ENCODE measurements around the gene SPEG. TPM values are rescaled to one million over a fixed set of nuclear protein-coding genes. Genes with fewer than 3 reads are reported as not detected.
A peak's percentile ranks its signal among the peaks of the same experiment; 100 is the strongest.

Gene SPEG
- total RNA-seq, 6 donors from 2014 or later, result 2.3 to 8.9 (median 4.9) TPM

DNA sequence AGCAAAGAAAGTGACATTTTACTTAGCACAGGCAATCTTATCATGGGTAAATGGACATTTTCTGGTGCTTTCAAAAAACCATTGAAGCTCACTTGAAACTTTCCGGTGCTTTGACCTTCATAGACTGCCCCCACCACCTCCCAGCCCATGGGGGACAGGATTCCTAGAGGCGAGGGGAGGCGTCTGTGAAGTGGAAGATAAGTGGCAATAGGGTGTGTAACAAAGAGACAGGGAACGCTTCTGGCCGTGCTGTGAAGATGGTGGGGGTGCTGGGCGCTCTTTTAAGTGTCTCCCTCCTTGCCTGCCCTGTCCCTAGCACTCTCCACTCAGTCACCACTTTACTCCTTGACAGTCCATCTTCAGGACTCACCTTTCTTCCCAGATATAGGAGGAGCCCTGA lies 40.6 kb downstream of the SPEG start:
- Histone ChIP-seq H3K27ac (no peak overlapping the region), H3K27me3 (peaks cover 0 to 4% (median 0%) of the 10 kb centered on the region in 4 donors), H3K4me3 (no peak overlapping the region), H3K36me3 (no peaks in the 10 kb centered on the region), H3K9me3 (no peaks in the 10 kb centered on the region), H3K4me1 (peaks cover 0 to 5% (median 2%) of the 10 kb centered on the region in 4 donors)
- TF ChIP-seq POLR2A (IDR thresholded peaks at IDR 0.05) (no peak), EP300 (IDR thresholded peaks at IDR 0.05) (no peak), POLR2AphosphoS5 (IDR thresholded peaks at IDR 0.05) (no peak), CTCF (IDR thresholded peaks at IDR 0.05) (no peak)
- ATAC-seq (ENCODE audit: low FRiP score in 2 of 2) (no peak), DNase-seq (no peak)
- 43 to 56% methylated on average over 6 of the region's 6 CpGs for WGBS, 2 donors

DNA sequence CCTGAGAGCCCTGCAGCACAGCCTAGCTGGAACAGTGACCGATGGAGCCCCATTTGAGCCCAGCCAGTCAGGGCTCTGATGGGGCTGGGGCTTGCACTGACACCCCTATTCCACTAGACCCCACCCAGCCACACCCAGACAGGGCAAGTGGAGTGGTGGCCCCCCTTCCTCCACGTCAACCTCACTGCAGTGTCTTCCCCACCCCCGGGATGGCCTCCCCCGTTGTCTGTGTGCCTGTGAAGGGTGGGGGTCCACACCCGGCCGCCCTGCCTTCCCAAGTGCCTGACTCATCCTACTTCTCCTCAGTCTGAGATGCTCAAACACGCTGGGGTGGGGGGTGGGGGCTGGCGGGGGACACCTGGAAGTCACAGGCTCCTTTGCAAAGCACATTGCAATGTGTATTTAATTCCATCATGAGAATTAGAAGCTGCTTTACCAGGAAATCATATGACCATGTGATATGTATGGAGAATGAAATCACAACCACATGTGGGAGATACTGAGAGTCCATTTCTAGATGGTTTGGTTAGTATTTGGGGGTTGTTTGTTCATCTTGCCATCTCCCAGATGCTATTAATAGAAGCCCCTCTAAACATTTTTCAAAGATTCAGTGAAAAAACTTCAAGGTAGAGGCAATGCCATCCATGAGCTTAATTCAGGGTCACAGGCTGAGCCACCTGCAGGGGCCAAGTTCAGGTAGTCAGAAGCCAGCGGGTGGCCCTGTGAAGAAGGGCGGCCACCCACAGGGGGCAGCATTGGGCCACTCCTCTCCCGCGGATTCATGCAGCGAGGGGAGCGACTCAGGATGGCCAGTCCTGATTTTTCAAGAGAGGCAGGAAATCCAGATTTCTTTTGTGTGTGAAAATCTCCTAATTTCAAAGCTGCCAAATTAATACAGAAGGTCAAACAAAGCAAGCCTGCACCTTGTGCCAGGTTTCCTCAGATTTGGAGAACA lies 41.3 kb downstream of the SPEG start:
- ATAC-seq (ENCODE audit: low FRiP score in 2 of 2), result peak in 1 of 2 donors; percentile 75
- 35 to 38% methylated on average over 13 to 14 of the region's 14 CpGs for WGBS, 2 donors
- H3K36me3 ChIP-seq, result no peaks in the 10 kb centered on the region
- peak; percentile 72 to 88 for DNase-seq
- H3K27me3 ChIP-seq, result peaks cover 0 to 4% (median 0%) of the 10 kb centered on the region in 4 donors
- peaks cover 0 to 5% (median 2%) of the 10 kb centered on the region in 4 donors for H3K4me1 ChIP-seq
- no peak overlapping the region for H3K27ac ChIP-seq
- no peaks in the 10 kb centered on the region for H3K9me3 ChIP-seq
- no peak overlapping the region for H3K4me3 ChIP-seq
- no peak for TF ChIP-seq EP300 (IDR thresholded peaks at IDR 0.05)
- TF ChIP-seq POLR2A (IDR thresholded peaks at IDR 0.05), result no peak
- TF ChIP-seq CTCF (IDR thresholded peaks at IDR 0.05), result peak; percentile 65 to 86 (median 70)

DNA sequence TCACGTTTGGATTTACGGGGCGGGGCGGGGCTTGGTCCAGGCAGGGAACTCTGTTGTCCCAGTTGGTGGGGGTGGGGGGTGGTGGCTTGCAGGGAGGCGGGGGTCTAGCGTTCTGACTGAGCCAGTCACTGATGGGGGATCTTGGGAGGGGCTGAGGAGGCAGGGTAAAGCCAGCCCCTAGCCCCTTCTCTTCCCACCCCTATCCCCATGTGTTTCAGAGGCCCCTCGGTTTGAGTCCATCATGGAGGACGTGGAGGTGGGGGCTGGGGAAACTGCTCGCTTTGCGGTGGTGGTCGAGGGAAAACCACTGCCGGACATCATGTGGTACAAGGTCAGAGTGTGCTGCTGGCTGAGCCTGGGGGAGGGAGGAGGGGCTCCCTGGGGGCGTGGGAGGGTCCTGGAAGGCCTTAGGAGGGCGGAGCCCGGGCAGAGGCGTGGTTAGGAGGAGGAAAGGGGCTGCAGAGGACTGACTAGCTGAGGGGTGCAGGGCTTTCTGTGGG lies 42.1 kb downstream of the SPEG start:
- Histone ChIP-seq H3K27ac (no peak overlapping the region), H3K4me3 (no peak overlapping the region), H3K4me1 (peaks cover 0 to 5% (median 2%) of the 10 kb centered on the region in 4 donors), H3K9me3 (no peaks in the 10 kb centered on the region), H3K36me3 (no peaks in the 10 kb centered on the region), H3K27me3 (peaks cover 0 to 4% (median 0%) of the 10 kb centered on the region in 4 donors)
- 14 to 38% methylated on average over 3 to 16 of the region's 16 CpGs for WGBS, 2 donors
- TF ChIP-seq EP300 (IDR thresholded peaks at IDR 0.05) (no peak), POLR2AphosphoS5 (IDR thresholded peaks at IDR 0.05) (no peak), CTCF (IDR thresholded peaks at IDR 0.05) (no peak), POLR2A (IDR thresholded peaks at IDR 0.05) (no peak)
- ATAC-seq (ENCODE audit: low FRiP score in 2 of 2) (no peak), DNase-seq (no peak)

- H3K4me1 ChIP-seq, result peaks cover 0 to 5% (median 2%) of the 10 kb centered on the region in 4 donors
- no peaks in the 10 kb centered on the region for H3K36me3 ChIP-seq
- DNase-seq (no peak), ATAC-seq (ENCODE audit: low FRiP score in 2 of 2) (no peak)
- peaks cover 0 to 4% (median 0%) of the 10 kb centered on the region in 4 donors for H3K27me3 ChIP-seq
- H3K4me3 ChIP-seq, result no peak overlapping the region
- TF ChIP-seq CTCF (IDR thresholded peaks at IDR 0.05) (no peak), POLR2A (IDR thresholded peaks at IDR 0.05) (no peak), EP300 (IDR thresholded peaks at IDR 0.05) (no peak), POLR2AphosphoS5 (IDR thresholded peaks at IDR 0.05) (no peak)
- H3K9me3 ChIP-seq, result no peaks in the 10 kb centered on the region
- WGBS, 2 donors, result 81 to 89% methylated on average over 5 to 13 of the region's 13 CpGs
- H3K27ac ChIP-seq, result no peak overlapping the region
Measured at GRCh38 chr2:219477179-219477578, 42.5 kb downstream of the SPEG start.

Data from upper lobe of left lung (tissue), 6 donors.